GM12878 (cell line): ENCODE measurements around the gene ANKRD16.

Experiments
- HDGF ChIP-seq: fragments of 450-650 bp; IDR thresholded peaks from 2 replicates; pipeline ENCODE4 v1.6.1; 2016; ENCODE audit warnings: antibody characterized with exemption
- IKZF1 ChIP-seq: fragments of 450-650 bp; conservative IDR thresholded peaks from 2 replicates; pipeline ENCODE4 v1.6.1; 2017; ENCODE audit warnings: antibody characterized with exemption, mild to moderate bottlenecking
- MAX ChIP-seq: IDR thresholded peaks from 2 replicates; pipeline ENCODE4 v1.6.1; 2012; ENCODE audit warnings: low read depth, low read length, improper control_type of control experiment
- NRF1 ChIP-seq: conservative IDR thresholded peaks from 2 replicates; pipeline ENCODE4 v1.6.1; 2011; ENCODE audit warnings: mild to moderate bottlenecking, low read depth, low read length, improper control_type of control experiment
- TAF1 ChIP-seq: IDR thresholded peaks from 2 replicates; pipeline ENCODE4 v1.6.1; 2011; ENCODE audit warnings: mild to moderate bottlenecking, low read depth, low read length, borderline replicate concordance
- TF ChIP-seq, protein P1 (sequence below): IDR thresholded peaks from 2 replicates; pipeline ENCODE4 v1.6.1; 2012; ENCODE audit warnings: improper control_type of control experiment, low read depth, low read length; ENCODE audit not compliant: insufficient replicate concordance
- TF ChIP-seq, protein P2 (sequence below): fragments of 450-650 bp; IDR thresholded peaks from 2 replicates; pipeline ENCODE4 v1.6.1; 2017; ENCODE audit warnings: mild to moderate bottlenecking, moderate library complexity

GRCh38 chr10:5833814-5834213 lies 55.9 kb downstream of the ANKRD16 start:
- TF ChIP-seq, protein P1, sequence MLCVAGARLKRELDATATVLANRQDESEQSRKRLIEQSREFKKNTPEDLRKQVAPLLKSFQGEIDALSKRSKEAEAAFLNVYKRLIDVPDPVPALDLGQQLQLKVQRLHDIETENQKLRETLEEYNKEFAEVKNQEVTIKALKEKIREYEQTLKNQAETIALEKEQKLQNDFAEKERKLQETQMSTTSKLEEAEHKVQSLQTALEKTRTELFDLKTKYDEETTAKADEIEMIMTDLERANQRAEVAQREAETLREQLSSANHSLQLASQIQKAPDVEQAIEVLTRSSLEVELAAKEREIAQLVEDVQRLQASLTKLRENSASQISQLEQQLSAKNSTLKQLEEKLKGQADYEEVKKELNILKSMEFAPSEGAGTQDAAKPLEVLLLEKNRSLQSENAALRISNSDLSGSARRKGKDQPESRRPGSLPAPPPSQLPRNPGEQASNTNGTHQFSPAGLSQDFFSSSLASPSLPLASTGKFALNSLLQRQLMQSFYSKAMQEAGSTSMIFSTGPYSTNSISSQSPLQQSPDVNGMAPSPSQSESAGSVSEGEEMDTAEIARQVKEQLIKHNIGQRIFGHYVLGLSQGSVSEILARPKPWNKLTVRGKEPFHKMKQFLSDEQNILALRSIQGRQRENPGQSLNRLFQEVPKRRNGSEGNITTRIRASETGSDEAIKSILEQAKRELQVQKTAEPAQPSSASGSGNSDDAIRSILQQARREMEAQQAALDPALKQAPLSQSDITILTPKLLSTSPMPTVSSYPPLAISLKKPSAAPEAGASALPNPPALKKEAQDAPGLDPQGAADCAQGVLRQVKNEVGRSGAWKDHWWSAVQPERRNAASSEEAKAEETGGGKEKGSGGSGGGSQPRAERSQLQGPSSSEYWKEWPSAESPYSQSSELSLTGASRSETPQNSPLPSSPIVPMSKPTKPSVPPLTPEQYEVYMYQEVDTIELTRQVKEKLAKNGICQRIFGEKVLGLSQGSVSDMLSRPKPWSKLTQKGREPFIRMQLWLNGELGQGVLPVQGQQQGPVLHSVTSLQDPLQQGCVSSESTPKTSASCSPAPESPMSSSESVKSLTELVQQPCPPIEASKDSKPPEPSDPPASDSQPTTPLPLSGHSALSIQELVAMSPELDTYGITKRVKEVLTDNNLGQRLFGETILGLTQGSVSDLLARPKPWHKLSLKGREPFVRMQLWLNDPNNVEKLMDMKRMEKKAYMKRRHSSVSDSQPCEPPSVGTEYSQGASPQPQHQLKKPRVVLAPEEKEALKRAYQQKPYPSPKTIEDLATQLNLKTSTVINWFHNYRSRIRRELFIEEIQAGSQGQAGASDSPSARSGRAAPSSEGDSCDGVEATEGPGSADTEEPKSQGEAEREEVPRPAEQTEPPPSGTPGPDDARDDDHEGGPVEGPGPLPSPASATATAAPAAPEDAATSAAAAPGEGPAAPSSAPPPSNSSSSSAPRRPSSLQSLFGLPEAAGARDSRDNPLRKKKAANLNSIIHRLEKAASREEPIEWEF = no peak
- no peak for TF ChIP-seq HDGF
- no peak for TF ChIP-seq NRF1
- TF ChIP-seq MAX = no peak
- TF ChIP-seq, protein P2, sequence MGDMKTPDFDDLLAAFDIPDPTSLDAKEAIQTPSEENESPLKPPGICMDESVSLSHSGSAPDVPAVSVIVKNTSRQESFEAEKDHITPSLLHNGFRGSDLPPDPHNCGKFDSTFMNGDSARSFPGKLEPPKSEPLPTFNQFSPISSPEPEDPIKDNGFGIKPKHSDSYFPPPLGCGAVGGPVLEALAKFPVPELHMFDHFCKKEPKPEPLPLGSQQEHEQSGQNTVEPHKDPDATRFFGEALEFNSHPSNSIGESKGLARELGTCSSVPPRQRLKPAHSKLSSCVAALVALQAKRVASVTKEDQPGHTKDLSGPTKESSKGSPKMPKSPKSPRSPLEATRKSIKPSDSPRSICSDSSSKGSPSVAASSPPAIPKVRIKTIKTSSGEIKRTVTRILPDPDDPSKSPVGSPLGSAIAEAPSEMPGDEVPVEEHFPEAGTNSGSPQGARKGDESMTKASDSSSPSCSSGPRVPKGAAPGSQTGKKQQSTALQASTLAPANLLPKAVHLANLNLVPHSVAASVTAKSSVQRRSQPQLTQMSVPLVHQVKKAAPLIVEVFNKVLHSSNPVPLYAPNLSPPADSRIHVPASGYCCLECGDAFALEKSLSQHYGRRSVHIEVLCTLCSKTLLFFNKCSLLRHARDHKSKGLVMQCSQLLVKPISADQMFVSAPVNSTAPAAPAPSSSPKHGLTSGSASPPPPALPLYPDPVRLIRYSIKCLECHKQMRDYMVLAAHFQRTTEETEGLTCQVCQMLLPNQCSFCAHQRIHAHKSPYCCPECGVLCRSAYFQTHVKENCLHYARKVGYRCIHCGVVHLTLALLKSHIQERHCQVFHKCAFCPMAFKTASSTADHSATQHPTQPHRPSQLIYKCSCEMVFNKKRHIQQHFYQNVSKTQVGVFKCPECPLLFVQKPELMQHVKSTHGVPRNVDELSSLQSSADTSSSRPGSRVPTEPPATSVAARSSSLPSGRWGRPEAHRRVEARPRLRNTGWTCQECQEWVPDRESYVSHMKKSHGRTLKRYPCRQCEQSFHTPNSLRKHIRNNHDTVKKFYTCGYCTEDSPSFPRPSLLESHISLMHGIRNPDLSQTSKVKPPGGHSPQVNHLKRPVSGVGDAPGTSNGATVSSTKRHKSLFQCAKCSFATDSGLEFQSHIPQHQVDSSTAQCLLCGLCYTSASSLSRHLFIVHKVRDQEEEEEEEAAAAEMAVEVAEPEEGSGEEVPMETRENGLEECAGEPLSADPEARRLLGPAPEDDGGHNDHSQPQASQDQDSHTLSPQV = no peak
- no peak for TF ChIP-seq TAF1
- TF ChIP-seq IKZF1 = no peak
